Measurements from ENCODE around the gene LMF1.

LMF1 gene

DNA sequence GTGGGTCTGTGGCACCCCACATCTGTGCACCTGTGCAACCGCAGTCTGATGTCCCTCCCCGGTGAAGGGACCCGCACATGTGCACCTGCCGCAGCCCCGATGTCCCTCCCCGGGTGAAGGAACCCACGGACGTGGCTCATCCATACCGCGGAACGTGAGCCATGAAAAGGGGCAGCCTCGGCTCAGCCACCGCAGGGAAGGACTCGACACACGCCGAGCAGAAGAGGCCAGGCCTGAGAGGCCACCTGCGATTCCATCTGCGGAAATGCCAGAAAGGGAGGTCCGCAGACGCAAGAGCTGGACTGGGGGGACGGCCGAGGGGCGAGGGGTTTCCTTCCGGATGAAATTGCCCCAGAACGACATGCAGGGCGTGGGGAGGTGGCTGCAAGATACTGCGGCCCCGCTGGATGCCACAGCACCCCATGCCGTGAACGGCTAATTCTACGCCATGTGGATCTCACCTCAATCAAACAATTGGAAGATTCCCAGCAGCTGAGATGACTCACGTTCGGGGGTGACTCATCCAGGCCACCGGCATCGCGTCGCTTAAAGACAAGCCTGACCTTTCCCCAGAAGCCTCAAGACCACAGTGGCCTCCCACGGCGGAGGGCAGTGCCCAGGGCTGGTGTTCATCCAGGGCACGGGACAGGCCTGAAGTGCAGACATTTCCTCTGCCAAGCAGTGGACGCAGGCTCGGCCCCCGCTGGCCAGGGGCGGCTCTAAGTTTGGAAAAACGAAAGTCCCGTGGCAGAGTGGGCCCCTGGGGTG is 31.8 kb upstream of the LMF1 start:
- TF ChIP-seq ZNF274 (IDR thresholded peaks at IDR 0.05; ENCODE audit: low read depth, low read length) (no peak), SUZ12 (IDR thresholded peaks at IDR 0.05; ENCODE audit: extremely low read depth, insufficient read depth, insufficient read length) (no peak), YY1 (IDR thresholded peaks at IDR 0.05; ENCODE audit: insufficient read depth, insufficient read length) (no peak)
- peak; percentile 39 for DNase-seq (ENCODE audit: low read depth, low spot score)
- no peak overlapping the region for H3K4me3 ChIP-seq (ENCODE audit: insufficient read length, low read depth)
- peaks cover 33% of the 10 kb centered on the region for H3K27me3 ChIP-seq (ENCODE audit: insufficient read depth, insufficient read length)
- H3K9ac ChIP-seq (ENCODE audit: insufficient read length, low read depth), result peak overlapping the region; percentile 32
- peaks cover 25% of the 10 kb centered on the region for H3K4me1 ChIP-seq (ENCODE audit: insufficient read depth, insufficient read length)
- no peaks in the 10 kb centered on the region for H3K36me3 ChIP-seq (ENCODE audit: insufficient read depth, insufficient read length, low read length)
- no peaks in the 10 kb centered on the region for H3K9me3 ChIP-seq (ENCODE audit: insufficient read depth, low read length)

DNA sequence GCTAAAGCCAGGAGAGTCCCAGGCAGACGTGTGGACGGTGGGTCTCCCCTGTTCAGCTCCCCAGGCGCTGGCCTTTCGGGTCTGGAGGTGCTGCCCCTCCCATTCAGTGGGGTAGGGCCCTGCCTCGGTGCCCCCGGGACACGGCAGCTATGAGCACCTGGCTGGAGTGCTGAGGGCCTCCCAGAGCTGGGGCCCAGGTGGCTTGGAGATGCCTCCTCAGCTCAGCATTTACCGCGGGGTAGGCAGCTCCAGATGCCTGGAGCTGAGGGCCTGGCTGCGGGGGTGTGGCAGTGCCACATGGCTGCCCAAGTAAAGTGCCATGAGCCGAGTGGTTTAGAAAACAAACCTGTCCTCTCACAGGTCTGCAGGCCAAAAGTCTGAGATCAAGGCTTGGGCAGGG is 30.3 kb upstream of the LMF1 start:
- DNase-seq (ENCODE audit: low read depth, low spot score), result no peak
- Histone ChIP-seq H3K4me1 (ENCODE audit: insufficient read depth, insufficient read length) (peaks cover 25% of the 10 kb centered on the region), H3K9ac (ENCODE audit: insufficient read length, low read depth) (no peak overlapping the region), H3K36me3 (ENCODE audit: insufficient read depth, insufficient read length, low read length) (no peaks in the 10 kb centered on the region), H3K4me3 (ENCODE audit: insufficient read length, low read depth) (no peak overlapping the region), H3K27me3 (ENCODE audit: insufficient read depth, insufficient read length) (peaks cover 33% of the 10 kb centered on the region), H3K9me3 (ENCODE audit: insufficient read depth, low read length) (peaks cover 14% of the 10 kb centered on the region)
- TF ChIP-seq SUZ12 (IDR thresholded peaks at IDR 0.05; ENCODE audit: extremely low read depth, insufficient read depth, insufficient read length) (no peak), ZNF274 (IDR thresholded peaks at IDR 0.05; ENCODE audit: low read depth, low read length) (no peak), YY1 (IDR thresholded peaks at IDR 0.05; ENCODE audit: insufficient read depth, insufficient read length) (no peak)

DNA sequence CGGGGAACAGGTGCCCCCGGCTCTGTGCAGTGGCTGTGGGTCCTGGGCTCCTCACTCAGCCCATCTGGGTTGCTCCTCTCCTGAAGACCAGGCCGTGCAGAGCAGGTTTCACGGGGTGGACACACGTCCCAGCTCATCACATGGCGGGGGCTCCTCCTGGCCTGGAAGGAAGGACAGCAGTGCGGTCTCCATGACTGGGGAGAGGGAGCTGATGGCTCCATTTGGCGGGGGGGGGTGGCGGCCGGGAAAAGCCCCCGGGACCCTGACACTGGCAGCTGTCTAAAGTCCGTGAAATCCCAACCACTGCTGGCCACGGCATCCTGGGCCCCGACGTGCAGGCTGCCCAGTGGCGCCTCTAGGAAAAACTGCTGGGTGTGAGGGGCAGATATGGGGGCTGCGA is 29.8 kb upstream of the LMF1 start:
- peaks cover 25% of the 10 kb centered on the region for H3K4me1 ChIP-seq (ENCODE audit: insufficient read depth, insufficient read length)
- no peak overlapping the region for H3K4me3 ChIP-seq (ENCODE audit: insufficient read length, low read depth)
- H3K36me3 ChIP-seq (ENCODE audit: insufficient read depth, insufficient read length, low read length), result no peaks in the 10 kb centered on the region
- H3K27me3 ChIP-seq (ENCODE audit: insufficient read depth, insufficient read length), result peaks cover 33% of the 10 kb centered on the region
- H3K9me3 ChIP-seq (ENCODE audit: insufficient read depth, low read length), result peaks cover 18% of the 10 kb centered on the region
- no peak for DNase-seq (ENCODE audit: low read depth, low spot score)
- no peak for TF ChIP-seq ZNF274 (IDR thresholded peaks at IDR 0.05; ENCODE audit: low read depth, low read length)
- TF ChIP-seq SUZ12 (IDR thresholded peaks at IDR 0.05; ENCODE audit: extremely low read depth, insufficient read depth, insufficient read length), result no peak
- no peak for TF ChIP-seq YY1 (IDR thresholded peaks at IDR 0.05; ENCODE audit: insufficient read depth, insufficient read length)
- no peak overlapping the region for H3K9ac ChIP-seq (ENCODE audit: insufficient read length, low read depth)

DNA sequence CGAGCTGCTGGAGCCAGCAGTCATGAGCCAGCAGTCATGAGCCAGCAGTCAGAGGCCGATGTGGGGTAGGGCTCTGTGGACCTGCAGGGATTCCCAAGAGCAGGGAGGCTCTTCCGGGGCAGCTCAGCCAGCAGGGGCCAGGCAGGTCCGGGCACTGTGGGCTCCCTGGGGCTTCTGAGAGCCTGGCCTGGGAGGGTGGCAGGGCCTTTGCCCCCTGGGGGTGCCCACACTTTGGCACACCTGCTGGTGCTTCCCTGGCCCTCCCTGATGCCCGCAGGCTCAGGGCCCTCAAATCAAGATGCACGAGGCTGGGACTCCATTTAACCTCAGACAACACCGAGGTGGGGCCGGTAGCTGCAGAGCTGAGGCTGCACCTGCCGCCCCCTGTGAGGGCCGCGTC is 28.9 kb upstream of the LMF1 start:
- Histone ChIP-seq H3K4me1 (ENCODE audit: insufficient read depth, insufficient read length) (peaks cover 21% of the 10 kb centered on the region), H3K36me3 (ENCODE audit: insufficient read depth, insufficient read length, low read length) (no peaks in the 10 kb centered on the region), H3K4me3 (ENCODE audit: insufficient read length, low read depth) (no peak overlapping the region), H3K9ac (ENCODE audit: insufficient read length, low read depth) (no peak overlapping the region), H3K27me3 (ENCODE audit: insufficient read depth, insufficient read length) (peaks cover 33% of the 10 kb centered on the region), H3K9me3 (ENCODE audit: insufficient read depth, low read length) (peaks cover 28% of the 10 kb centered on the region)
- TF ChIP-seq ZNF274 (IDR thresholded peaks at IDR 0.05; ENCODE audit: low read depth, low read length), result no peak
- no peak for TF ChIP-seq YY1 (IDR thresholded peaks at IDR 0.05; ENCODE audit: insufficient read depth, insufficient read length)
- no peak for TF ChIP-seq SUZ12 (IDR thresholded peaks at IDR 0.05; ENCODE audit: extremely low read depth, insufficient read depth, insufficient read length)
- no peak for DNase-seq (ENCODE audit: low read depth, low spot score)

DNA sequence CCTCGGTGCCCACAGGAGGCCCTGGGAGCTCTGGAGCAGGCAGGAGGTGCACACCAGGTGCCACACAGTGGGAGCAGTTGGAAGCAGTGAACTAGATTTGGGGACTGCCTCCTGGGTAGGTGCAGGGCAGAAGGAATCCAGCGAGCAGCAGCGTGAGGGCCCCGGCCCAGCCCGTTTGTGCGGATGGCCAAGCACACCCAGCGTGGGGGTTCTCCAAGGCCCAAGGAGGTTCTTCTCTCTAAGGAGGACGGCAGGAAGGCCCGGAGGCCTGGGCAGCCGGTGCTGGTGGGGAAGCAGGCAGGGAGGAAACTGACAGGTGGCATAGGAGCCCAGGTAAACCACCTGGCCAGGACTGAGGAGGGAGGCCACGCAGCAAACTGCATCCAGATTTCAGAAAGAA is 27.8 kb upstream of the LMF1 start:
- no peak for DNase-seq (ENCODE audit: low read depth, low spot score)
- Histone ChIP-seq H3K27me3 (ENCODE audit: insufficient read depth, insufficient read length) (peaks cover 33% of the 10 kb centered on the region), H3K4me1 (ENCODE audit: insufficient read depth, insufficient read length) (peaks cover 18% of the 10 kb centered on the region), H3K4me3 (ENCODE audit: insufficient read length, low read depth) (no peak overlapping the region), H3K9me3 (ENCODE audit: insufficient read depth, low read length) (peaks cover 32% of the 10 kb centered on the region), H3K9ac (ENCODE audit: insufficient read length, low read depth) (no peak overlapping the region), H3K36me3 (ENCODE audit: insufficient read depth, insufficient read length, low read length) (no peaks in the 10 kb centered on the region)
- TF ChIP-seq SUZ12 (IDR thresholded peaks at IDR 0.05; ENCODE audit: extremely low read depth, insufficient read depth, insufficient read length), result no peak

DNA sequence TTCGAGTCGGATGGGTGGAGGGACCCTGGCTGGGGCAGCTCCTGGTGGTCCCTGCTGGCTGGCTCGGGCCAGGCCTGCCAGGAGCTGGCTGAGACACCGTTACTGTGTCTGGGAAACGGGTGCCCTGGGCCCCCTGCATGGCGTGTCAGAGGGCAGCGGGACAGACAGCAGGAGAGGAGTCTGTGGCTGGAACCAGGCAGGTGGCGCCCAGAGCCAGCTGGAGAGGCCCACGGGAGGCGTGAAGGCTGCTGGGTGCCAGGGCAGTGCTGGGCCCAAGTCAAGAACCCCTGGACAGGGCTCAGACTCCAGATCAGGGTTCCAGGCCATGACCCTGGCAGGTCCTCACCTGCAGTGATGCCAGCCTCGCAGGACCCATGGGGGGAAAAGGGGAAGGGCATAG is 27.4 kb upstream of the LMF1 start:
- TF ChIP-seq ZNF274 (IDR thresholded peaks at IDR 0.05; ENCODE audit: low read depth, low read length), result no peak
- no peak for TF ChIP-seq YY1 (IDR thresholded peaks at IDR 0.05; ENCODE audit: insufficient read depth, insufficient read length)
- TF ChIP-seq SUZ12 (IDR thresholded peaks at IDR 0.05; ENCODE audit: extremely low read depth, insufficient read depth, insufficient read length), result no peak

DNA sequence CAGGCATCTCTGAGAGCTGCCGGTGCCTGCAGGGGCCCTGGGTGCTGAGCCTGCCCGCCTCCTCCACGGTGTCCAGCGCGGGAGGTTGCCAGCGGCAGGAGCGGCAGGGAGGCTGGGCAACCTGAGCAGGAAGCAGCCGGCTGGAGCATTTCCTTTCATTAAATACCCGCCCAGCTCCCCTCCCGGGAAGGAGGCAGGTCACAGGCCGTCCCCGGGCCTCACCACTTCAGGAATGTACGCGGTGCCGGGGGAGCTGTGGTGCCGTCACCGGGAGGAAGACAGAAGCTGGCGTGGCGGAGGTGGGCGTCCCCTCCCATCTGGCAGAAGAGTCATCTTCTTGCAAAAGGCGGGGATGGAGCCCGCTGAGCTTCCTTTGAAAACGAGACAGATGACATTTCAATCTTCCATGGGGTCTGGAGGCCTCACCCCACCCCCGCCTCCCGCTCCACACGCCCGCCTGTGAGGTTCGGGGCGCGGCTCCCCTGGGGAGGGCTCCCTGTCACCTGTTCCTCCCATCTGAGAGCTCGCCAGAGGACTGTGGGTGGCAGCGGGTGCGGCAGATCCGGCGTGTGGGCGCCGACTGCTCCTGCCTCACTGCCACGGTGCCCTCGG is 26.8 kb upstream of the LMF1 start:
- DNase-seq (ENCODE audit: low read depth, low spot score), result no peak
- TF ChIP-seq ZNF274 (IDR thresholded peaks at IDR 0.05; ENCODE audit: low read depth, low read length), result no peak
- no peak for TF ChIP-seq YY1 (IDR thresholded peaks at IDR 0.05; ENCODE audit: insufficient read depth, insufficient read length)
- TF ChIP-seq SUZ12 (IDR thresholded peaks at IDR 0.05; ENCODE audit: extremely low read depth, insufficient read depth, insufficient read length), result no peak
- Histone ChIP-seq H3K27me3 (ENCODE audit: insufficient read depth, insufficient read length) (peaks cover 27% of the 10 kb centered on the region), H3K4me1 (ENCODE audit: insufficient read depth, insufficient read length) (peaks cover 7% of the 10 kb centered on the region), H3K9ac (ENCODE audit: insufficient read length, low read depth) (no peak overlapping the region), H3K4me3 (ENCODE audit: insufficient read length, low read depth) (no peak overlapping the region), H3K9me3 (ENCODE audit: insufficient read depth, low read length) (peaks cover 40% of the 10 kb centered on the region), H3K36me3 (ENCODE audit: insufficient read depth, insufficient read length, low read length) (no peaks in the 10 kb centered on the region)

More for the DNA sequence above, 27.4 kb upstream of the LMF1 start:
- Histone ChIP-seq H3K27me3 (ENCODE audit: insufficient read depth, insufficient read length) (peaks cover 33% of the 10 kb centered on the region), H3K36me3 (ENCODE audit: insufficient read depth, insufficient read length, low read length) (no peaks in the 10 kb centered on the region), H3K9me3 (ENCODE audit: insufficient read depth, low read length) (peaks cover 34% of the 10 kb centered on the region), H3K4me3 (ENCODE audit: insufficient read length, low read depth) (no peak overlapping the region), H3K9ac (ENCODE audit: insufficient read length, low read depth) (no peak overlapping the region), H3K4me1 (ENCODE audit: insufficient read depth, insufficient read length) (peaks cover 14% of the 10 kb centered on the region)
- no peak for DNase-seq (ENCODE audit: low read depth, low spot score)
